Measurements from ENCODE around the gene TARS1.

DNA sequence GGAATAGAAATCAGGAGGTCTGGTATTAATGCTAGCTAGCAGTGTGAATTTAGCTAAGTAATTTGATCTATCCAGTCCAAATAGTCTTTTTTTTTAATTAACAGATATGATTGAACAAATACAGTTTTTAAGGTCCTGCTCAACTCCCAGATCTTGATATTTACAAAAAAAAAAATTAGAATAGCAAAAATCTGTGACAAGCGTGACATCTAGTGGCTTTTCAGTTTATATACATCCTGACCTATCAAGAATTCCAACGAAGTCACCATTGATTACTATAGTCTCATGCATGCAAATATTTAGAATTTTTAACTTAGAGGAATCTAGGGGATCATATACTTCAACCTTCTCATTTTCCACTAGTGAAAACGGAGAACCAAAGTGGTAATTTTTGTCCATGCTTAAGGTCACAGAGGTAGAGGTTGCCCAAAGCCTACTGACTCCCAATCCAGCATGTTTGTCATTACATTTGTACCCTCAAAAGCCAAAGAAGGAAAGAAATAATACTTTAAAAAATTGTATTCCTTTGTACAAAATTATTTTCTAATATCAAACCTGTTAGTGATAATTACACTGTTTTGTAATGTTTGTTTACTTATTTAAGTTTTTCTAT lies 17.6 kb upstream of the TARS1 start:
- TF ChIP-seq, protein P1, sequence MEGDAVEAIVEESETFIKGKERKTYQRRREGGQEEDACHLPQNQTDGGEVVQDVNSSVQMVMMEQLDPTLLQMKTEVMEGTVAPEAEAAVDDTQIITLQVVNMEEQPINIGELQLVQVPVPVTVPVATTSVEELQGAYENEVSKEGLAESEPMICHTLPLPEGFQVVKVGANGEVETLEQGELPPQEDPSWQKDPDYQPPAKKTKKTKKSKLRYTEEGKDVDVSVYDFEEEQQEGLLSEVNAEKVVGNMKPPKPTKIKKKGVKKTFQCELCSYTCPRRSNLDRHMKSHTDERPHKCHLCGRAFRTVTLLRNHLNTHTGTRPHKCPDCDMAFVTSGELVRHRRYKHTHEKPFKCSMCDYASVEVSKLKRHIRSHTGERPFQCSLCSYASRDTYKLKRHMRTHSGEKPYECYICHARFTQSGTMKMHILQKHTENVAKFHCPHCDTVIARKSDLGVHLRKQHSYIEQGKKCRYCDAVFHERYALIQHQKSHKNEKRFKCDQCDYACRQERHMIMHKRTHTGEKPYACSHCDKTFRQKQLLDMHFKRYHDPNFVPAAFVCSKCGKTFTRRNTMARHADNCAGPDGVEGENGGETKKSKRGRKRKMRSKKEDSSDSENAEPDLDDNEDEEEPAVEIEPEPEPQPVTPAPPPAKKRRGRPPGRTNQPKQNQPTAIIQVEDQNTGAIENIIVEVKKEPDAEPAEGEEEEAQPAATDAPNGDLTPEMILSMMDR (conservative IDR thresholded peaks at IDR 0.05) = peak; percentile 75
- no peak for TF ChIP-seq ZFX (IDR thresholded peaks at IDR 0.05)

Measured in C4-2B (cell line).